HEK293 (cell line): ENCODE measurements around the gene CLN5.

Experiments used
- CTCF ChIA-PET: fragments of 350-600 bp; formaldehyde crosslinking; extraction: SDS; loops from one replicate; lab custom pipeline; 2021; ENCODE audit warnings: antibody characterized with exemption; lab: Yijun Ruan, JAX
- POLR2A ChIA-PET: fragments of 300-600 bp; formaldehyde crosslinking; extraction: SDS; loops from one replicate; lab custom pipeline; 2020; ENCODE audit warnings: antibody characterized with exemption, inconsistent platforms; lab: Yijun Ruan, JAX
- H3K27ac ChIP-seq: fragments of 200-500 bp; sonication (Bioruptor generic); 2 replicates; pipeline ENCODE4 v1.5.1; 2014; ENCODE audit warnings: low read depth, low read length, control low read depth, inconsistent platforms; ENCODE audit errors: extremely low read depth
- H3K36me3 ChIP-seq, 2 experiments: fragments of 200-500 bp in 1 of 2; sonication (Bioruptor generic) in 1 of 2; 1 replicate in 1 of 2; 2 replicates in 1 of 2; pipeline ENCODE4 v1.5.1; 2014 to 2017; ENCODE audit warnings: inconsistent platforms in 2 of 2, low read length in 2 of 2; ENCODE audit not compliant: control insufficient read depth in 2 of 2, insufficient read depth in 1 of 2
- H3K4me1 ChIP-seq: fragments of 200-500 bp; sonication (Bioruptor generic); 2 replicates; pipeline ENCODE4 v1.5.1; 2014; ENCODE audit warnings: mild to moderate bottlenecking, low read length, inconsistent platforms; ENCODE audit not compliant: control insufficient read depth, insufficient read depth
- H3K4me3 ChIP-seq: 2 replicates; pipeline ENCODE4 v1.5.1; 2011; ENCODE audit warnings: low read depth, mild to moderate bottlenecking, control low read depth, low read length, moderate library complexity
- H3K9me3 ChIP-seq: fragments of 200-500 bp; sonication (Bioruptor generic); 2 replicates; pipeline ENCODE4 v1.5.1; 2014; ENCODE audit warnings: low read depth, low read length, inconsistent platforms; ENCODE audit not compliant: control insufficient read depth, insufficient read depth
- EGR2 ChIP-seq: fragments of 450-650 bp; formaldehyde crosslinking; IDR thresholded peaks from 2 replicates; pipeline ENCODE4 v1.5.1; 2016; ENCODE audit warnings: low read depth, missing biosample characterization, missing genetic modification characterization
- INSM2 ChIP-seq: fragments of 450-650 bp; formaldehyde crosslinking; IDR thresholded peaks from 2 replicates; pipeline ENCODE4 v1.5.1; 2016; ENCODE audit warnings: missing biosample characterization, missing genetic modification characterization
- KLF16 ChIP-seq: fragments of 450-650 bp; formaldehyde crosslinking; IDR thresholded peaks from 2 replicates; pipeline ENCODE4 v1.5.1; 2017; ENCODE audit warnings: missing biosample characterization, missing genetic modification characterization
- ZBTB26 ChIP-seq: fragments of 450-650 bp; formaldehyde crosslinking; optimal IDR thresholded peaks from 2 replicates; pipeline ENCODE3; 2016; ENCODE audit warnings: missing biosample characterization, mild to moderate bottlenecking, missing genetic modification characterization
- ZBTB8A ChIP-seq: fragments of 450-650 bp; formaldehyde crosslinking; IDR thresholded peaks from 2 replicates; pipeline ENCODE4 v1.5.1; 2016; ENCODE audit warnings: missing biosample characterization, missing genetic modification characterization
- ZFHX2 ChIP-seq: fragments of 450-650 bp; formaldehyde crosslinking; conservative IDR thresholded peaks from 2 replicates; pipeline ENCODE4 v1.5.1; 2016; ENCODE audit warnings: missing biosample characterization, missing genetic modification characterization
- ZNF211 ChIP-seq: fragments of 450-650 bp; formaldehyde crosslinking; IDR thresholded peaks from 2 replicates; pipeline ENCODE4 v1.5.1; 2016; ENCODE audit warnings: low read depth, missing biosample characterization, missing genetic modification characterization
- ZNF266 ChIP-seq: fragments of 450-650 bp; formaldehyde crosslinking; IDR thresholded peaks from 2 replicates; pipeline ENCODE4 v1.5.1; 2016; ENCODE audit warnings: missing biosample characterization, missing genetic modification characterization, low read depth
- ZNF274 ChIP-seq, 2 experiments: fragments of 200-500 bp in 1 of 2; fragments of 450-650 bp in 1 of 2; sonication (Bioruptor generic) in 1 of 2; formaldehyde crosslinking in 1 of 2; IDR thresholded peaks; 2 replicates each; pipeline versions ENCODE4 v1.5.1 to v1.6.1; 2014 to 2016; ENCODE audit warnings: borderline replicate concordance in 1 of 2, inconsistent platforms in 1 of 2, low read length in 1 of 2, missing biosample characterization in 1 of 2, missing genetic modification characterization in 1 of 2
- ZNF354C ChIP-seq: fragments of 450-650 bp; formaldehyde crosslinking; IDR thresholded peaks from 2 replicates; pipeline ENCODE4 v1.5.1; 2016; ENCODE audit warnings: missing biosample characterization, missing genetic modification characterization, low read depth, borderline replicate concordance
- ZNF394 ChIP-seq: fragments of 450-650 bp; formaldehyde crosslinking; IDR thresholded peaks from 2 replicates; pipeline ENCODE4 v1.5.1; 2016; ENCODE audit warnings: missing biosample characterization, missing genetic modification characterization, mild to moderate bottlenecking, moderate library complexity, borderline replicate concordance
- ZNF514 ChIP-seq: fragments of 450-650 bp; formaldehyde crosslinking; IDR thresholded peaks from 2 replicates; pipeline ENCODE4 v1.5.1; 2016; ENCODE audit warnings: missing biosample characterization, missing genetic modification characterization
- ZNF555 ChIP-seq: fragments of 450-650 bp; formaldehyde crosslinking; conservative IDR thresholded peaks from 2 replicates; pipeline ENCODE4 v1.5.1; 2017; ENCODE audit warnings: missing biosample characterization, mild to moderate bottlenecking, missing genetic modification characterization, inconsistent platforms
- ZNF558 ChIP-seq: fragments of 450-650 bp; formaldehyde crosslinking; IDR thresholded peaks from 2 replicates; pipeline ENCODE4 v1.5.1; 2016; ENCODE audit warnings: missing biosample characterization, missing genetic modification characterization
- ZSCAN30 ChIP-seq: fragments of 450-650 bp; IDR thresholded peaks from 2 replicates; pipeline ENCODE4 v1.5.1; 2018; ENCODE audit warnings: missing biosample characterization, mild to moderate bottlenecking, missing genetic modification characterization, moderate library complexity
- TF ChIP-seq, protein P1 (sequence below): fragments of 450-650 bp; formaldehyde crosslinking; IDR thresholded peaks from 2 replicates; pipeline ENCODE4 v1.5.1; 2016; ENCODE audit warnings: missing biosample characterization, missing genetic modification characterization, borderline replicate concordance
- TF ChIP-seq, protein P2 (sequence below): fragments of 450-650 bp; IDR thresholded peaks from 2 replicates; pipeline ENCODE4 v1.5.1; 2018; ENCODE audit warnings: missing biosample characterization, missing genetic modification characterization
- TF ChIP-seq, protein P3 (sequence below): fragments of 450-650 bp; formaldehyde crosslinking; IDR thresholded peaks from 2 replicates; pipeline ENCODE4 v1.5.1; 2017; ENCODE audit warnings: missing biosample characterization, missing genetic modification characterization

The CLN5 gene

DNA sequence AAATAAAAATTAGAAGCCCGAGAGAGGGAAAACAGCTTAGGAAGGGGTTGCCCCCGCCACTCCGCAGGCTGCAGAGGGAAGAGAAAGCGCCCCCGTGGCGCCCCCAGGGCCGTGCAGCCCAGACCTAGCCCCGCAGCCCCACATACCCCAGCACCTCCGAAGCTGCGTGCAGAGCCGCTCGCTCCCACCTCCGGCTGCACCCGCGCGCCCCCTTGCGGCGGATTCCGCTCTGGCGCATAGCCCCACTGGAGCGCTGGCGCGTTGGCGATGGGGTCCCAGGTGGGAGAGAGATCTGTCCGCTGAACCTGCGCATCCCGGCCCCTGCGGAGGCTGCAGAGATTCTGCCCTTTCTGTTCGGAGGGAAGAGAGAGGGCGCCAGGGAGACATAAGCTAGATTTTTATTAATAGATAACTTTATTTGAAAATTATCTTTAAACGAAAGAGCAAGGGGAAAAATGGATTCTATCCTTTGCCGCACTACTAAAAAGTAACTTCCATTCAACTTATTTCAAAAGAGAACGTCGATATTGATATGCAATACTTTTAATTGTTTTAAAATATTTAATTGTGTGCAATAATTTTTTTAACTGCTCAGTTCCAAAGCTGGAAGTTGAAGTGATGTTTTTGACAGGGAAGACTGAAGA is 11.7 kb upstream of the CLN5 start (continued):
- no peak for TF ChIP-seq INSM2 (tag by site-specific recombination)
- TF ChIP-seq ZFHX2 (tag by site-specific recombination), result peak; percentile 50
- peak; percentile 45 for TF ChIP-seq ZBTB26 (tag by site-specific recombination)
- TF ChIP-seq EGR2 (tag by site-specific recombination), result peak; percentile 37; the same call in 1 of the 2 replicates

GRCh38 chr13:76982061-76982460 is 9.8 kb upstream of the CLN5 start:
- TF ChIP-seq, protein P1, sequence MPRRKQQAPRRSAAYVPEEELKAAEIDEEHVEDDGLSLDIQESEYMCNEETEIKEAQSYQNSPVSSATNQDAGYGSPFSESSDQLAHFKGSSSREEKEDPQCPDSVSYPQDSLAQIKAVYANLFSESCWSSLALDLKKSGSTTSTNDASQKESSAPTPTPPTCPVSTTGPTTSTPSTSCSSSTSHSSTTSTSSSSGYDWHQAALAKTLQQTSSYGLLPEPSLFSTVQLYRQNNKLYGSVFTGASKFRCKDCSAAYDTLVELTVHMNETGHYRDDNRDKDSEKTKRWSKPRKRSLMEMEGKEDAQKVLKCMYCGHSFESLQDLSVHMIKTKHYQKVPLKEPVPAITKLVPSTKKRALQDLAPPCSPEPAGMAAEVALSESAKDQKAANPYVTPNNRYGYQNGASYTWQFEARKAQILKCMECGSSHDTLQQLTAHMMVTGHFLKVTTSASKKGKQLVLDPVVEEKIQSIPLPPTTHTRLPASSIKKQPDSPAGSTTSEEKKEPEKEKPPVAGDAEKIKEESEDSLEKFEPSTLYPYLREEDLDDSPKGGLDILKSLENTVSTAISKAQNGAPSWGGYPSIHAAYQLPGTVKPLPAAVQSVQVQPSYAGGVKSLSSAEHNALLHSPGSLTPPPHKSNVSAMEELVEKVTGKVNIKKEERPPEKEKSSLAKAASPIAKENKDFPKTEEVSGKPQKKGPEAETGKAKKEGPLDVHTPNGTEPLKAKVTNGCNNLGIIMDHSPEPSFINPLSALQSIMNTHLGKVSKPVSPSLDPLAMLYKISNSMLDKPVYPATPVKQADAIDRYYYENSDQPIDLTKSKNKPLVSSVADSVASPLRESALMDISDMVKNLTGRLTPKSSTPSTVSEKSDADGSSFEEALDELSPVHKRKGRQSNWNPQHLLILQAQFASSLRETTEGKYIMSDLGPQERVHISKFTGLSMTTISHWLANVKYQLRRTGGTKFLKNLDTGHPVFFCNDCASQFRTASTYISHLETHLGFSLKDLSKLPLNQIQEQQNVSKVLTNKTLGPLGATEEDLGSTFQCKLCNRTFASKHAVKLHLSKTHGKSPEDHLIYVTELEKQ (tag by site-specific recombination), result no peak
- TF ChIP-seq, protein P2, sequence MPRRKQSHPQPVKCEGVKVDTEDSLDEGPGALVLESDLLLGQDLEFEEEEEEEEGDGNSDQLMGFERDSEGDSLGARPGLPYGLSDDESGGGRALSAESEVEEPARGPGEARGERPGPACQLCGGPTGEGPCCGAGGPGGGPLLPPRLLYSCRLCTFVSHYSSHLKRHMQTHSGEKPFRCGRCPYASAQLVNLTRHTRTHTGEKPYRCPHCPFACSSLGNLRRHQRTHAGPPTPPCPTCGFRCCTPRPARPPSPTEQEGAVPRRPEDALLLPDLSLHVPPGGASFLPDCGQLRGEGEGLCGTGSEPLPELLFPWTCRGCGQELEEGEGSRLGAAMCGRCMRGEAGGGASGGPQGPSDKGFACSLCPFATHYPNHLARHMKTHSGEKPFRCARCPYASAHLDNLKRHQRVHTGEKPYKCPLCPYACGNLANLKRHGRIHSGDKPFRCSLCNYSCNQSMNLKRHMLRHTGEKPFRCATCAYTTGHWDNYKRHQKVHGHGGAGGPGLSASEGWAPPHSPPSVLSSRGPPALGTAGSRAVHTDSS, result no peak
- no peak for TF ChIP-seq ZNF354C (tag by site-specific recombination)
- TF ChIP-seq ZNF266, result no peak
- no peak for TF ChIP-seq KLF16 (tag by site-specific recombination)
- ChIA-PET CTCF (interaction anchor here (0.6 to 2.5 kb wide), 5 partner anchors 8 to 656 kb away, joined by 3 to 14 read pairs (median 3); no protein-coding TSS in a partner anchor), POLR2A (interaction anchor here (0.9 kb wide), 1 partner anchor 10 kb away, joined by 3 read pairs; the partner anchor contains the start of gene CLN5)

DNA sequence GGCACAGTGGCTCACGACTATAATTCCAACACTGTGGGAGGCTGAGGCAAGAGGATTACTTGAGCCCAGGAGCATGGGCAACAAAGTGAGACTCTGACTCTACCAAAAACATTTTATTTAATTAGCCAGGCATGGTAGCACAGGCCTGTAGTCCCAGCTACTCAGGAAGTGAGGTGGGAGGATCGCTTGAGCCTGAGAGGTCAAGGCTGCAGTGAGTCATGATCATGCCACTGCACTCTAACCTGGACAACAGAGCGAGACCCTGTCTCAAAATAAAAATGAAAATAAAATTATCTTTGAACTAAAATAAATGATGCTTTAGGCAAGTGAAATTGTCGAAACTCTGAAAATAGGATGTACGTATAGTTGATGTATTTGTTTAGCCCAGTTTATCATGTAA is 8.2 kb upstream of the CLN5 start:
- no peak for TF ChIP-seq ZNF555 (tag by site-specific recombination)
- TF ChIP-seq ZNF211, result no peak
- TF ChIP-seq, protein P3, sequence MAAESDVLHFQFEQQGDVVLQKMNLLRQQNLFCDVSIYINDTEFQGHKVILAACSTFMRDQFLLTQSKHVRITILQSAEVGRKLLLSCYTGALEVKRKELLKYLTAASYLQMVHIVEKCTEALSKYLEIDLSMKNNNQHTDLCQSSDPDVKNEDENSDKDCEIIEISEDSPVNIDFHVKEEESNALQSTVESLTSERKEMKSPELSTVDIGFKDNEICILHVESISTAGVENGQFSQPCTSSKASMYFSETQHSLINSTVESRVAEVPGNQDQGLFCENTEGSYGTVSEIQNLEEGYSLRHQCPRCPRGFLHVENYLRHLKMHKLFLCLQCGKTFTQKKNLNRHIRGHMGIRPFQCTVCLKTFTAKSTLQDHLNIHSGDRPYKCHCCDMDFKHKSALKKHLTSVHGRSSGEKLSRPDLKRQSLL (tag by site-specific recombination), result no peak
- no peak for TF ChIP-seq ZNF514 (tag by site-specific recombination)
- no peak for TF ChIP-seq ZNF394 (tag by site-specific recombination)
- TF ChIP-seq ZBTB8A (tag by site-specific recombination), result no peak
- no peak for TF ChIP-seq ZNF354C (tag by site-specific recombination)
- no peak for TF ChIP-seq ZSCAN30
- no peak for TF ChIP-seq ZNF274 (IDR thresholded peaks at IDR 0.05; ENCODE audit: low read length)
- no peak for TF ChIP-seq ZNF274 (tag by site-specific recombination; IDR thresholded peaks at IDR 0.05; ENCODE audit: borderline replicate concordance)
- no peak for TF ChIP-seq ZNF558
- no peak overlapping the region for H3K4me3 ChIP-seq
- no peaks in the 10 kb centered on the region for H3K36me3 ChIP-seq
- H3K4me1 ChIP-seq, result no peaks in the 10 kb centered on the region
- no peaks in the 10 kb centered on the region for H3K9me3 ChIP-seq
- no peak overlapping the region for H3K27ac ChIP-seq
- POLR2A ChIA-PET, result no interaction called here
- CTCF ChIA-PET, result interaction anchor here (1.1 kb wide), 1 partner anchor 80 kb away, joined by 3 read pairs; no protein-coding TSS in a partner anchor

More at GRCh38 chr13:76982061-76982460, 9.8 kb upstream of the CLN5 start:
- H3K4me3 ChIP-seq, result no peak overlapping the region
- peaks cover 2% of the 10 kb centered on the region; the same call in 1 of the 2 replicates for H3K4me1 ChIP-seq
- H3K9me3 ChIP-seq, result no peaks in the 10 kb centered on the region
- H3K27ac ChIP-seq, result no peak overlapping the region
- no peaks in the 10 kb centered on the region for H3K36me3 ChIP-seq
